GM19452 (cell line): ENCODE results near the gene GYPA.
"Not testable (repeated sequence)": the region's sequence is repeated elsewhere in the genome, so short reads cannot be mapped to it uniquely, and the experiment has no call there.

Source experiments
- ATAC-seq: cut with Tn5 transposase; IDR thresholded peaks from one replicate; pipeline ENCODE4 v1.9.1; 2021; ENCODE audit not compliant: unreplicated experiment

The GYPA gene

GRCh38 chr4:144129336-144129875, 11.1 kb downstream of the GYPA start:
- not testable (repeated sequence) for ATAC-seq

GRCh38 chr4:144128709-144129320, 11.7 kb downstream of the GYPA start:
- not testable (repeated sequence) for ATAC-seq

- not testable (repeated sequence) for ATAC-seq
These were observed 15.4 kb downstream of the GYPA start for GRCh38 chr4:144125109-144125508.

GRCh38 chr4:144123982-144124635, 16.4 kb downstream of the GYPA start:
- not testable (repeated sequence) for ATAC-seq

GRCh38 chr4:144123269-144123668, 17.2 kb downstream of the GYPA start:
- ATAC-seq: not testable (repeated sequence)

DNA sequence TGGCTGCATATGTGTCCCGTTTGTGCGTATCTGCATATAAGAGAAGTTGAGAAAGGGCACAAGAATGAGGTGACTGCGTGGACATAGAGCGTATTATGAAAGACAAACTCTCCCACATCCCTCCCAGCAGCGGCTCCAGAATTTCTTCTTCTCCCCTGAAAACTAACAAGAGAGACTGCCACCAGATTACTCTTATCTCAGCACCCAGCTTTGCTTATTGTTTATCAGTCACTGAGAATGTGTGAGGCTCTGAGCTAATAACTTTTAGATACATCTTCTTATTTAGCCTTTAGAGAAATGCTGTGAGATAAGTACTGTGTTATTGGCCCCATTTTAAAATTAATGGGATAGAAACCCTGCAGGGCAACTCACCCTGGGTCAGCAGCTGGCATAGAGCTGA, 20.8 kb downstream of the GYPA start:
- not testable (repeated sequence) for ATAC-seq

DNA sequence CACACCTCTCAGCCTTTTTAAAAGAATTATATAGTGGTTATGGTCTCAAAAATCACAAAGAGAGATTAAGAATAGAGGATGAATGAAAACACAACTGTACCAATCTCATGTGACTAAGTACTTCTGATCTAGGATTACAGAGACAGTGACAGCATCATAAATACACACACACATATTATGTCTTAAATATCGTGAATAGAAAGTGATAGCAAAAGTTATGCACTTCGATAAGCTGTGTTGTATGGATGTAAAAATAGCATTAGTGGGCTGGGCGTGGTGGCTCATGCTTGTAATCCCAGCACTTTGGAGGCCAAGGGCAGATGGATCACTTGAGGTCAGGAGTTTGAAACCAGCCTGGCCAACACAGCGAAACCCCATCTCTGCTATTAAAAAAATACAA, 25.0 kb downstream of the GYPA start:
- no peak for ATAC-seq

- ATAC-seq: no peak
These were observed 27.0 kb downstream of the GYPA start for GRCh38 chr4:144113546-144113945.

GRCh38 chr4:144104509-144105130, 35.9 kb downstream of the GYPA start:
- ATAC-seq: no peak

DNA sequence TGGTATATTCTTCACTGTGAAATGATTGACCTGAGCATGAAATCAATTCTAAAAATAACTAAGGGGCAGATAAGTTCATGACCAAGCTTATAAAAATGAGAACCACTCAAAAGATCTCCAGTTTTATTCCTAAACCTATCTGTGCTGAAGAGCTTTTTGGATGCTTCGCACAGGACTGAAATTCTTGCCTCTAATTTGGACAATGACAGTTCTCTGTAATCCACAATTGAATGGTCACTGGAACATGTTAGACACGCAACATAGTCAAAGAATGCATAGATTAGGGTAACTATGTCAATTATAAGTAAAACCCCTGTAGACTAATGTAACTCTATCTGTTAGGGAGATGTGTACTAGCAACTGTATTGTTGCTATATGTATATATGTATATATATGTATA, 42.7 kb downstream of the GYPA start:
- not testable (repeated sequence) for ATAC-seq

- ATAC-seq: not testable (repeated sequence)
These were observed 46.5 kb downstream of the GYPA start for GRCh38 chr4:144093995-144094394.

DNA sequence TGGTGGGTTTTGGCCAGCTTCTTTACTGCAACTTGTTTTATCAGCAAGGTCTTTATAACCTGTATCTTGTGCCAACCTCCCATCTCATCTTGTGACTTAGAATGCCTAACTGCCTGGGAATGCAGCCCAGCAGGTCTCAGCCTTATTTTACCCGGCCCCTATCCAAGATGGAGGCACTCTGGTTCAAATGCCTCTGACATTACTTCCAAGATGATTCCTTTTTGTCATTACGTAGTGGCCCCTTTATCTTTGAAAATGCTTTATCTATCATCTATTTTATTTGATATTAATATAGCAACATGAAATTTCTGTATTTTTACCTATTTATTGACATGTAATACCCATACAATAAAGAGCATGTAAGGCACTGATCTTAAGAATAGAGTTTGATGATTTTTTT, 49.3 kb downstream of the GYPA start:
- not testable (repeated sequence) for ATAC-seq

- ATAC-seq: no peak
These were observed 49.8 kb downstream of the GYPA start for GRCh38 chr4:144090744-144091143.

- not testable (repeated sequence) for ATAC-seq
These were observed 58.5 kb downstream of the GYPA start for GRCh38 chr4:144082053-144082452.

GRCh38 chr4:144080135-144080534, 60.4 kb downstream of the GYPA start:
- ATAC-seq: not testable (repeated sequence)

- ATAC-seq: not testable (repeated sequence)
These were observed 61.8 kb downstream of the GYPA start for GRCh38 chr4:144078746-144079145.

DNA sequence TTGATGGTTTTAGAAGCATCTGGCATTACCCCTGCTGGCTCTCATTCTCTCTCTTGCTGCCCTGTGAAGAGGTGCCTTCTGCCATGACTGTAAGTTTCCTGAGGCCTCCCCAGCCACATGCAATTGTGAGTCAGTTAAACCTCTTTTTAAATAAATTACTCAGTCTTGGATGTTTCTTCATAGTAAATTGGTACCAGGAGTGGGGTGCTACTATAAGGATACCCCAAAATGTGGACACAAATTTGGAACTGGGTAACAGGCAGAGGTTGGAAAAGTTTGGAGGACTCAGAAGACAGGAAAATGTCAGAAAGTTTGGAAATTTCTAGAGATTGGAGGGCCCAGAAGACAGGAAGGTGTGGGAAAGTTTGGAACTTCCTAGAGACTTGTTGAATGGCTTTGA, 79.0 kb downstream of the GYPA start:
- ATAC-seq: not testable (repeated sequence)

GRCh38 chr4:144060234-144060859, 80.2 kb downstream of the GYPA start:
- not testable (repeated sequence) for ATAC-seq
